Measurements from ENCODE around the gene RAI1. TPM values are rescaled to one million over a fixed set of nuclear protein-coding genes. Genes with fewer than 3 reads are reported as not detected.

RAI1 gene
- total RNA-seq, 1 donor from 2014 or later, result 31.2 TPM

- TF ChIP-seq CTCF (IDR thresholded peaks at IDR 0.05), result no peak
These were observed 16.0 kb upstream of the RAI1 start for GRCh38 chr17:17665255-17665654.

GRCh38 chr17:17666111-17666714, 15.0 kb upstream of the RAI1 start:
- TF ChIP-seq CTCF (IDR thresholded peaks at IDR 0.05), result no peak
- Mint-ChIP-seq H3K36me3 (ENCODE audit: low read depth) (no peaks in the 10 kb centered on the region), H3K4me3 (no peak overlapping the region), H3K4me1 (peaks cover 31% of the 10 kb centered on the region), H3K27ac (no peak overlapping the region), H3K27me3 (no peaks in the 10 kb centered on the region), H3K9me3 (no peaks in the 10 kb centered on the region)
- CTCF ChIA-PET, result no interaction called here
- intact Hi-C loops (cut with micrococcal nuclease), result no loop called here
- DNase-seq (no peak), ATAC-seq (ENCODE audit: low read depth) (no peak)
- POLR2A ChIA-PET, result interaction anchor here (0.6 kb wide), 1 partner anchor 16 kb away, joined by 3 read pairs; no protein-coding TSS in a partner anchor

More at GRCh38 chr17:17665255-17665654, 16.0 kb upstream of the RAI1 start:
- intact Hi-C loops (cut with micrococcal nuclease), result no loop called here
- Mint-ChIP-seq H3K36me3 (ENCODE audit: low read depth) (no peaks in the 10 kb centered on the region), H3K4me1 (peaks cover 31% of the 10 kb centered on the region), H3K4me3 (no peak overlapping the region), H3K27me3 (no peaks in the 10 kb centered on the region), H3K27ac (no peak overlapping the region), H3K9me3 (no peaks in the 10 kb centered on the region)
- no peak for ATAC-seq (ENCODE audit: low read depth)
- ChIA-PET CTCF (no interaction called here), POLR2A (interaction anchor here (0.6 kb wide), 1 partner anchor 271 kb away, joined by 3 read pairs; no protein-coding TSS in a partner anchor)
- DNase-seq, result no peak

- no peak for ATAC-seq (ENCODE audit: low read depth)
- H3K4me1 Mint-ChIP-seq, result peaks cover 28% of the 10 kb centered on the region
- DNase-seq, result no peak
- no peaks in the 10 kb centered on the region for H3K27me3 Mint-ChIP-seq
- intact Hi-C loops (cut with micrococcal nuclease), result no loop called here
- no peak for TF ChIP-seq CTCF (IDR thresholded peaks at IDR 0.05)
- ChIA-PET POLR2A (no interaction called here), CTCF (no interaction called here)
- H3K9me3 Mint-ChIP-seq, result no peaks in the 10 kb centered on the region
- H3K4me3 Mint-ChIP-seq, result no peak overlapping the region
- no peaks in the 10 kb centered on the region for H3K36me3 Mint-ChIP-seq (ENCODE audit: low read depth)
- H3K27ac Mint-ChIP-seq, result no peak overlapping the region
These were observed 14.0 kb upstream of the RAI1 start for GRCh38 chr17:17667231-17667630.

GRCh38 chr17:17667947-17668346, 13.3 kb upstream of the RAI1 start:
- H3K4me3 Mint-ChIP-seq, result no peak overlapping the region
- no peak for ATAC-seq (ENCODE audit: low read depth)
- DNase-seq, result no peak
- no peaks in the 10 kb centered on the region for H3K27me3 Mint-ChIP-seq
- H3K27ac Mint-ChIP-seq, result no peak overlapping the region
- no peaks in the 10 kb centered on the region for H3K36me3 Mint-ChIP-seq (ENCODE audit: low read depth)
- ChIA-PET CTCF (no interaction called here), POLR2A (no interaction called here)
- no peak for TF ChIP-seq CTCF (IDR thresholded peaks at IDR 0.05)
- no peaks in the 10 kb centered on the region for H3K9me3 Mint-ChIP-seq
- peaks cover 27% of the 10 kb centered on the region for H3K4me1 Mint-ChIP-seq
- intact Hi-C loops (cut with micrococcal nuclease), result no loop called here

GRCh38 chr17:17668358-17668757, 12.9 kb upstream of the RAI1 start:
- CTCF ChIA-PET, result no interaction called here
- H3K36me3 Mint-ChIP-seq (ENCODE audit: low read depth), result no peaks in the 10 kb centered on the region
- no peak for TF ChIP-seq CTCF (IDR thresholded peaks at IDR 0.05)
- no peak for DNase-seq
- ATAC-seq (ENCODE audit: low read depth), result no peak
- H3K27me3 Mint-ChIP-seq, result no peaks in the 10 kb centered on the region
- H3K4me1 Mint-ChIP-seq, result peaks cover 24% of the 10 kb centered on the region
- no peaks in the 10 kb centered on the region for H3K9me3 Mint-ChIP-seq
- POLR2A ChIA-PET, result no interaction called here
- H3K27ac Mint-ChIP-seq, result no peak overlapping the region
- intact Hi-C loops (cut with micrococcal nuclease), result no loop called here
- no peak overlapping the region for H3K4me3 Mint-ChIP-seq
